A549 (cell line): ENCODE results near the gene RNF123.

Source experiments
- CTCF ChIP-seq: fragments of >200 bp; sonication (Bioruptor Twin); formaldehyde crosslinking; IDR thresholded peaks from 3 replicates; pipeline ENCODE4 v1.5.1; 2016
- MAX ChIP-seq: IDR thresholded peaks from 2 replicates; pipeline ENCODE4 v1.6.1; 2012
- REST ChIP-seq: fragments of 200-600 bp; sonication (generic); IDR thresholded peaks from 2 replicates; pipeline ENCODE4 v1.6.1; 2016; ENCODE audit warnings: antibody characterized with exemption, mild to moderate bottlenecking, moderate library complexity
- RFX5 ChIP-seq: fragments of 450-650 bp; IDR thresholded peaks from 2 replicates; pipeline ENCODE4 v1.7.1; 2014; ENCODE audit warnings: antibody characterized with exemption, mild to moderate bottlenecking, moderate library complexity

- TF ChIP-seq CTCF (no peak), RFX5 (no peak), MAX (no peak), REST (no peak)
Observed at GRCh38 chr3:49712631-49713317, 23.4 kb downstream of the RNF123 start.
